ENCODE data around the gene CFAP54. TPM values are rescaled to one million over a fixed set of nuclear protein-coding genes. Genes with fewer than 3 reads are reported as not detected.

Gene CFAP54
- total RNA-seq, 1 experiment from 2014 or later = 0.71 TPM

DNA sequence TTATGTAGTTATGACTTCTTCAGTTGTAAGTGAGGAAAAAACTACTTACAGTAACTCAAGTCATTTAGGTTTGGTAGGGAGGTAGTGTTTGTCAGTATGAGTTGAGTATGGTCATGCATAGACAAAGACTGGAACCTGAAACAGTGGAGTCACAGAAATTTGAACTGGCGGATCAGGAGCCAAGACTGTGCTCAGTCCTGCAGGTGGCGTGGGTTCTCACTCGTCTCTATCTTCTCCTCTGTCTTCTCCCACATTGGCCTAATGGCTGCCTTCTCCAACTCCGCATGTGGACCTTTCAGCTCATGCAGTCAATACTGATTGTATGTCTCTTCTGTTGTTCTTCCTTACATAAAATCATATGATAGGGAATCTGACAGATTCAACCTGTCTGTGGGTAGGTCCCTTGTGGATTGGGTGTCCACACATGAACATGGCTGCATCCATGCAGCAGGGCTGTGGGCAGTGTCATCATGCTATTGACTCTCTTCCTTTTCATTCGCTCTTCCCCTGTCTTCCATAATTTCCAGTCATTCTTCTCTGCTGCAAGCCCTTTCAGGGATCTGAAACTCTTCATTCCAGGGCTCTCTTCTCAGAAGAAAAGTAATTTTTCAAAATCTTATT lies 338.9 kb downstream of the CFAP54 start:
- CTCF ChIA-PET = no interaction called here

DNA sequence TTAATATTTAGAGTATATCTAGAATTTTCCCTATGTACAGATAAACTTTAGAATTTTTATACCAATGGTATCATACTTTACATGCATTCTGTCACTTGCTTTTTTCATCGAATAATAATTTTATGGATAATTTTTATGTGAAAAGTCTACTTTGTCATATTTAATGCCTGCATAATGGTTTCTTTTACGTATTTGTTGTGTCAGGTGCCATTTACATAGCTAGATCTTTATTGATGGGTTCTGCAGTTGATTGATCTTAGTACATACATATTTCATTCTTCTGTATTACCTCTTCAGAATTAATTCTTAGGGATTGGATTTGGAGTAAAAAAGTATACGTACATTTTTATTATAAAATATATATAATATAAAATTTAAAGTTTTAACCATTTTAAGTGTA lies 340.0 kb downstream of the CFAP54 start:
- no peaks in the 10 kb centered on the region for H3K4me1 ChIP-seq (ENCODE audit: insufficient read depth, low read length, poor library complexity, severe bottlenecking)
- DNase-seq (ENCODE audit: low spot score) = no peak
- H3K27me3 ChIP-seq (replicated peaks; ENCODE audit: insufficient read depth, low read depth, low read length, poor library complexity) = no peaks in the 10 kb centered on the region
- no peaks in the 10 kb centered on the region for H3K9me3 ChIP-seq (ENCODE audit: low read depth, low read length, poor library complexity, severe bottlenecking)
- TF ChIP-seq, protein P1, sequence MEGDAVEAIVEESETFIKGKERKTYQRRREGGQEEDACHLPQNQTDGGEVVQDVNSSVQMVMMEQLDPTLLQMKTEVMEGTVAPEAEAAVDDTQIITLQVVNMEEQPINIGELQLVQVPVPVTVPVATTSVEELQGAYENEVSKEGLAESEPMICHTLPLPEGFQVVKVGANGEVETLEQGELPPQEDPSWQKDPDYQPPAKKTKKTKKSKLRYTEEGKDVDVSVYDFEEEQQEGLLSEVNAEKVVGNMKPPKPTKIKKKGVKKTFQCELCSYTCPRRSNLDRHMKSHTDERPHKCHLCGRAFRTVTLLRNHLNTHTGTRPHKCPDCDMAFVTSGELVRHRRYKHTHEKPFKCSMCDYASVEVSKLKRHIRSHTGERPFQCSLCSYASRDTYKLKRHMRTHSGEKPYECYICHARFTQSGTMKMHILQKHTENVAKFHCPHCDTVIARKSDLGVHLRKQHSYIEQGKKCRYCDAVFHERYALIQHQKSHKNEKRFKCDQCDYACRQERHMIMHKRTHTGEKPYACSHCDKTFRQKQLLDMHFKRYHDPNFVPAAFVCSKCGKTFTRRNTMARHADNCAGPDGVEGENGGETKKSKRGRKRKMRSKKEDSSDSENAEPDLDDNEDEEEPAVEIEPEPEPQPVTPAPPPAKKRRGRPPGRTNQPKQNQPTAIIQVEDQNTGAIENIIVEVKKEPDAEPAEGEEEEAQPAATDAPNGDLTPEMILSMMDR (conservative IDR thresholded peaks at IDR 0.05; ENCODE audit: low read depth, low read length) = no peak
- no peak for TF ChIP-seq EZH2 (IDR thresholded peaks at IDR 0.05; ENCODE audit: borderline replicate concordance, low read depth, low read length, poor library complexity, severe bottlenecking)
- BruUV-seq (replicated peaks) = no TSS peak
- POLR2A ChIA-PET (ENCODE audit: low non-redundant PET) = no interaction called here
- CTCF ChIA-PET = no interaction called here
- no peak overlapping the region for H3K27ac ChIP-seq (ENCODE audit: low read depth, low read length, poor library complexity, severe bottlenecking)
- no peak overlapping the region for H3K4me3 ChIP-seq (ENCODE audit: low read depth, low read length, poor library complexity, severe bottlenecking)
- no peaks in the 10 kb centered on the region for H3K36me3 ChIP-seq (ENCODE audit: insufficient read depth, low read length, poor library complexity, severe bottlenecking)
- intact Hi-C loops (cut with micrococcal nuclease; ENCODE audit: unreplicated experiment) = no loop called here

More for the DNA sequence above, 338.9 kb downstream of the CFAP54 start:
- Histone ChIP-seq H3K4me1 (ENCODE audit: insufficient read depth, low read length, poor library complexity, severe bottlenecking) (no peaks in the 10 kb centered on the region), H3K27ac (ENCODE audit: low read depth, low read length, poor library complexity, severe bottlenecking) (no peak overlapping the region), H3K27me3 (replicated peaks; ENCODE audit: insufficient read depth, low read depth, low read length, poor library complexity) (no peaks in the 10 kb centered on the region), H3K9me3 (ENCODE audit: low read depth, low read length, poor library complexity, severe bottlenecking) (no peaks in the 10 kb centered on the region), H3K36me3 (ENCODE audit: insufficient read depth, low read length, poor library complexity, severe bottlenecking) (no peaks in the 10 kb centered on the region), H3K4me3 (ENCODE audit: low read depth, low read length, poor library complexity, severe bottlenecking) (no peak overlapping the region)
- BruUV-seq (replicated peaks) = no TSS peak
- POLR2A ChIA-PET (ENCODE audit: low non-redundant PET) = no interaction called here
- TF ChIP-seq EZH2 (IDR thresholded peaks at IDR 0.05; ENCODE audit: borderline replicate concordance, low read depth, low read length, poor library complexity, severe bottlenecking) = no peak
- TF ChIP-seq, protein P1 (conservative IDR thresholded peaks at IDR 0.05; ENCODE audit: low read depth, low read length) = no peak
- intact Hi-C loops (cut with micrococcal nuclease; ENCODE audit: unreplicated experiment) = loop anchor here (1.0 kb wide), 1 partner anchor 35 kb away; no protein-coding TSS in a partner anchor
- no peak for DNase-seq (ENCODE audit: low spot score)

DNA sequence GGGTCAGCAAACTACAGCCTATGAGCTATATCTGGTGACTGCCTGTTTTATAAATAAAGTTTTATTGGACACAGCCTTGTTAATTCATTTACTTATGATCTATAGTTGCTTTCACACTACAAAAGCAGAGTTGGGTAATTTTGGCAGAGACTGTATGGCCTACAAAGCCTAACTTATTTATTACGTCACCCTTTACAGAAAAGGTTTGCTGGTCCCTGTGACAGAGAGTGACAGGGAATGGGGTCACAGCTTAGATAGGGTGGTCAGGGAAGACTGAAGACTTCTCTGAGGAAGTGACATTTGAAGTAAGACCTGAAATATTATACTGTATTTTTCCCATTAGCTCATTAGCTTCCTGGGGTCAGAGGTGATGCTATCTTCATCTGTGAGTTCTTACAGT lies 342.0 kb downstream of the CFAP54 start:
- intact Hi-C loops (cut with micrococcal nuclease; ENCODE audit: unreplicated experiment) = no loop called here
- Histone ChIP-seq H3K27me3 (replicated peaks; ENCODE audit: insufficient read depth, low read depth, low read length, poor library complexity) (no peaks in the 10 kb centered on the region), H3K36me3 (ENCODE audit: insufficient read depth, low read length, poor library complexity, severe bottlenecking) (no peaks in the 10 kb centered on the region), H3K4me3 (ENCODE audit: low read depth, low read length, poor library complexity, severe bottlenecking) (no peak overlapping the region), H3K27ac (ENCODE audit: low read depth, low read length, poor library complexity, severe bottlenecking) (no peak overlapping the region), H3K4me1 (ENCODE audit: insufficient read depth, low read length, poor library complexity, severe bottlenecking) (no peaks in the 10 kb centered on the region), H3K9me3 (ENCODE audit: low read depth, low read length, poor library complexity, severe bottlenecking) (no peaks in the 10 kb centered on the region)
- POLR2A ChIA-PET (ENCODE audit: low non-redundant PET) = no interaction called here
- CTCF ChIA-PET = no interaction called here
- TF ChIP-seq EZH2 (IDR thresholded peaks at IDR 0.05; ENCODE audit: borderline replicate concordance, low read depth, low read length, poor library complexity, severe bottlenecking) = no peak
- TF ChIP-seq, protein P1 (conservative IDR thresholded peaks at IDR 0.05; ENCODE audit: low read depth, low read length) = no peak
- DNase-seq (ENCODE audit: low spot score) = no peak
- no TSS peak for BruUV-seq (replicated peaks)

Measured in A673 (cell line).